Testis (tissue), 2 donors: ENCODE measurements around the gene PLPPR4.

Experiments
- CTCF ChIP-seq, 3 experiments: fragments of 450-650 bp in 2 of 3; fragments of 200-600 bp in 1 of 3; sonication (generic) in 1 of 3; IDR thresholded peaks; one replicate each; pipeline ENCODE4 v1.5.1; 2016 to 2019; ENCODE audit warnings: antibody characterized with exemption in 3 of 3, mild to moderate bottlenecking in 2 of 3, moderate library complexity in 1 of 3
- POLR2A ChIP-seq: fragments of 450-650 bp; IDR thresholded peaks from one replicate; pipeline ENCODE4 v1.6.1; 2017; ENCODE audit warnings: antibody characterized with exemption, mild to moderate bottlenecking, moderate library complexity

GRCh38 chr1:99230695-99231094 lies 33.6 kb upstream of the PLPPR4 start:
- TF ChIP-seq CTCF (IDR thresholded peaks at IDR 0.05) (no peak), POLR2A (no peak)
